Thymus (tissue), 11 donors: Measurements from ENCODE around the gene ANXA5. TPM values are rescaled to one million over a fixed set of nuclear protein-coding genes. Genes with fewer than 3 reads are reported as not detected.

ENCODE experiments used
- DNase-seq, 9 donors: peaks; one replicate each; pipeline ENCODE4 v3.0.0-alpha.2; 2013; ENCODE audit warnings: low spot score in 9 of 9, low read depth in 6 of 9, missing footprints in 1 of 9
- H3K27ac ChIP-seq, 2 donors: one replicate each; pipeline ENCODE4 v1.5.1; 2013; ENCODE audit warnings: control low read depth in 1 of 2, low read depth in 1 of 2, low read length in 1 of 2, mild to moderate bottlenecking in 1 of 2, moderate library complexity in 1 of 2
- H3K27me3 ChIP-seq, 2 donors: one replicate each; pipeline ENCODE4 v1.5.1; 2013; ENCODE audit warnings: low read length in 1 of 2; ENCODE audit not compliant: control insufficient read depth in 2 of 2, insufficient read depth in 1 of 2
- H3K36me3 ChIP-seq, 2 donors: one replicate each; pipeline ENCODE4 v1.5.1; 2013; ENCODE audit warnings: low read length in 1 of 2, mild to moderate bottlenecking in 1 of 2, moderate library complexity in 1 of 2; ENCODE audit not compliant: control insufficient read depth in 2 of 2, insufficient read depth in 2 of 2
- H3K4me1 ChIP-seq, 2 donors: one replicate each; pipeline ENCODE4 v1.5.1; 2013; ENCODE audit warnings: low read length in 2 of 2; ENCODE audit not compliant: control insufficient read depth in 2 of 2, insufficient read depth in 2 of 2
- H3K4me3 ChIP-seq, 2 donors: one replicate each; pipeline ENCODE4 v1.5.1; 2013; ENCODE audit warnings: low read length in 2 of 2, control low read depth in 1 of 2, mild to moderate bottlenecking in 1 of 2
- H3K9me3 ChIP-seq, 2 donors: one replicate each; pipeline ENCODE4 v1.5.1; 2013; ENCODE audit warnings: low read length in 1 of 2, mild to moderate bottlenecking in 1 of 2; ENCODE audit not compliant: control insufficient read depth in 2 of 2, insufficient read depth in 1 of 2
- WGBS: extraction: QIAGEN DNeasy Blood & Tissue Kit; methylation state at CpG from one replicate; pipeline ENCODE4 v1.1.7; 2013; 5-methylcytosine and 5-hydroxymethylcytosine counted together
- polyA plus RNA-seq: library from polyadenylated mRNA; stranded (reverse); fragments of 200-250 nt; gene quantifications from one replicate; pipeline ENCODE4 v1.2.3, GENCODE V29; 2013
- total RNA-seq: library from RNA; stranded (reverse); fragments of 120-200 nt; gene quantifications from one replicate; pipeline ENCODE4 v1.2.4, GENCODE V29; 2013
- donor health status: healthy.

ANXA5 gene
- total and polyA plus RNA-seq, 2 donors, result 88.2 to 193 TPM

GRCh38 chr4:121677524-121677923 lies 19.3 kb downstream of the ANXA5 start:
- H3K4me1 ChIP-seq, result no peaks in the 10 kb centered on the region
- 97% methylated on average over 1 of the region's 1 CpG for whole genome bisulfite sequencing
- H3K27me3 ChIP-seq, result no peaks in the 10 kb centered on the region
- no peak overlapping the region for H3K27ac ChIP-seq
- no peak for DNase-seq
- H3K36me3 ChIP-seq, result peaks cover 4 to 26% of the 10 kb centered on the region in 2 donors
- no peaks in the 10 kb centered on the region for H3K9me3 ChIP-seq
- H3K4me3 ChIP-seq, result no peak overlapping the region

- Histone ChIP-seq H3K27me3 (no peaks in the 10 kb centered on the region), H3K36me3 (peaks cover 4 to 28% of the 10 kb centered on the region in 2 donors), H3K9me3 (no peaks in the 10 kb centered on the region), H3K4me3 (no peak overlapping the region), H3K4me1 (no peaks in the 10 kb centered on the region), H3K27ac (no peak overlapping the region)
- no peak for DNase-seq
- 90% methylated on average over 6 of the region's 6 CpGs for WGBS
Measured at GRCh38 chr4:121676345-121677075, 20.3 kb downstream of the ANXA5 start.

- no peak overlapping the region for H3K27ac ChIP-seq
- WGBS, result 87% methylated on average over 2 of the region's 2 CpGs
- no peaks in the 10 kb centered on the region for H3K4me1 ChIP-seq
- H3K4me3 ChIP-seq, result no peak overlapping the region
- peaks cover 7 to 23% of the 10 kb centered on the region in 2 donors for H3K36me3 ChIP-seq
- H3K27me3 ChIP-seq, result no peaks in the 10 kb centered on the region
- no peaks in the 10 kb centered on the region for H3K9me3 ChIP-seq
- DNase-seq, result no peak
Measured at GRCh38 chr4:121675715-121676114, 21.1 kb downstream of the ANXA5 start.

- Histone ChIP-seq H3K9me3 (no peaks in the 10 kb centered on the region), H3K27me3 (no peaks in the 10 kb centered on the region), H3K4me1 (no peaks in the 10 kb centered on the region), H3K4me3 (no peak overlapping the region), H3K36me3 (peaks cover 3 to 20% of the 10 kb centered on the region in 2 donors), H3K27ac (no peak overlapping the region)
- DNase-seq, result no peak
- 97% methylated on average over 2 of the region's 2 CpGs for WGBS
Measured at GRCh38 chr4:121674696-121675095, 22.1 kb downstream of the ANXA5 start.

- H3K4me3 ChIP-seq, result no peak overlapping the region
- no peaks in the 10 kb centered on the region for H3K27me3 ChIP-seq
- peaks cover 3 to 22% of the 10 kb centered on the region in 2 donors for H3K36me3 ChIP-seq
- 100% methylated on average over 1 of the region's 1 CpG for WGBS
- no peaks in the 10 kb centered on the region for H3K4me1 ChIP-seq
- DNase-seq, result no peak
- H3K9me3 ChIP-seq, result no peaks in the 10 kb centered on the region
- no peak overlapping the region for H3K27ac ChIP-seq
Measured at GRCh38 chr4:121674191-121674590, 22.6 kb downstream of the ANXA5 start.

- Histone ChIP-seq H3K27ac (no peak overlapping the region), H3K27me3 (no peaks in the 10 kb centered on the region), H3K36me3 (peaks cover 6 to 17% of the 10 kb centered on the region in 2 donors), H3K4me3 (no peak overlapping the region), H3K9me3 (no peaks in the 10 kb centered on the region), H3K4me1 (no peaks in the 10 kb centered on the region)
- DNase-seq, result no peak
- WGBS, result 91% methylated on average over 2 of the region's 2 CpGs
Measured at GRCh38 chr4:121669163-121669550, 27.6 kb downstream of the ANXA5 start.

GRCh38 chr4:121668368-121669162 lies 28.2 kb downstream of the ANXA5 start:
- 98% methylated on average over 4 of the region's 4 CpGs for WGBS
- peaks cover 6 to 17% of the 10 kb centered on the region in 2 donors for H3K36me3 ChIP-seq
- H3K4me3 ChIP-seq, result no peak overlapping the region
- no peaks in the 10 kb centered on the region for H3K27me3 ChIP-seq
- no peaks in the 10 kb centered on the region for H3K9me3 ChIP-seq
- no peak for DNase-seq
- H3K27ac ChIP-seq, result no peak overlapping the region
- H3K4me1 ChIP-seq, result no peaks in the 10 kb centered on the region

GRCh38 chr4:121666091-121666679 lies 30.6 kb downstream of the ANXA5 start:
- H3K27ac ChIP-seq, result no peak overlapping the region
- no peak overlapping the region for H3K4me3 ChIP-seq
- H3K9me3 ChIP-seq, result no peaks in the 10 kb centered on the region
- peaks cover 3 to 13% of the 10 kb centered on the region in 2 donors for H3K36me3 ChIP-seq
- no peaks in the 10 kb centered on the region for H3K27me3 ChIP-seq
- no peak for DNase-seq
- no peaks in the 10 kb centered on the region for H3K4me1 ChIP-seq

- Histone ChIP-seq H3K4me3 (no peak overlapping the region), H3K27me3 (no peaks in the 10 kb centered on the region), H3K9me3 (no peaks in the 10 kb centered on the region), H3K4me1 (no peaks in the 10 kb centered on the region), H3K27ac (no peak overlapping the region), H3K36me3 (peaks cover 3 to 13% of the 10 kb centered on the region in 2 donors)
- WGBS, result 86% methylated on average over 3 of the region's 3 CpGs
- no peak for DNase-seq
Measured at GRCh38 chr4:121665371-121665770, 31.4 kb downstream of the ANXA5 start.
